PC-3 (cell line): ENCODE results near the gene ERRFI1. TPM values are rescaled to one million over a fixed set of nuclear protein-coding genes. Genes with fewer than 3 reads are reported as not detected.

ENCODE experiments used
- ATAC-seq: fragments of 200-7000 bp; cut with Tn5 transposase; 2 replicates; pipeline ENCODE4 v1.9.1; 2020; ENCODE audit warnings: mild to moderate bottlenecking, moderate library complexity
- BruUV-seq: library from RNA; stranded (reverse); fragments of 400-500 nt; replicated peaks from 2 replicates; lab custom pipeline; 2021; lab: Mats Ljungman, UMichigan
- CTCF ChIA-PET: fragments of 300-600 bp; sonication (Branson Sonifier 250); formaldehyde crosslinking; loops from one replicate; lab custom pipeline; 2022; ENCODE audit warnings: antibody characterized with exemption; lab: Charles Lee
- POLR2A ChIA-PET: fragments of 300-600 bp; sonication (Branson Sonifier 250); formaldehyde crosslinking; loops from one replicate; lab custom pipeline; 2022; ENCODE audit warnings: antibody characterized with exemption; ENCODE audit not compliant: unreplicated experiment; lab: Charles Lee
- DNase-seq: peaks from one replicate; pipeline ENCODE4 v3.0.0-alpha.2; 2015
- H2AFZ ChIP-seq: fragments of 300-600 bp; sonication (generic); 2 replicates; pipeline ENCODE4 v1.6.0; 2016; ENCODE audit warnings: antibody characterized with exemption, low read length
- H3F3A ChIP-seq: fragments of 300-600 bp; sonication (generic); one replicate; pipeline ENCODE4 v1.6.0; 2017; ENCODE audit warnings: antibody characterized with exemption, low read length, control low read depth, mild to moderate bottlenecking; ENCODE audit not compliant: unreplicated experiment
- H3K27ac ChIP-seq: fragments of 300-600 bp; sonication (generic); 2 replicates; pipeline ENCODE4 v1.5.1; 2016; ENCODE audit warnings: mild to moderate bottlenecking, low read length
- H3K27me3 ChIP-seq: fragments of 300-600 bp; sonication (generic); 2 replicates; pipeline ENCODE4 v1.6.1; 2016; ENCODE audit warnings: low read length, mixed read lengths
- H3K36me3 ChIP-seq: fragments of 300-600 bp; sonication (generic); 2 replicates; pipeline ENCODE4 v1.6.1; 2016; ENCODE audit warnings: low read depth, mixed run types, low read length, mixed read lengths
- H3K4me1 ChIP-seq: fragments of 300-600 bp; sonication (generic); 2 replicates; pipeline ENCODE4 v1.5.1; 2016; ENCODE audit warnings: low read length; ENCODE audit not compliant: insufficient read depth
- H3K4me2 ChIP-seq: fragments of 300-600 bp; sonication (generic); 2 replicates; pipeline ENCODE4 v1.6.0; 2016; ENCODE audit warnings: low read length
- H3K4me3 ChIP-seq: fragments of 300-600 bp; sonication (generic); 2 replicates; pipeline ENCODE4 v1.5.1; 2016; ENCODE audit warnings: mild to moderate bottlenecking, low read length, mixed read lengths
- H3K79me2 ChIP-seq: fragments of 300-600 bp; sonication (generic); 2 replicates; pipeline ENCODE4 v1.6.1; 2017; ENCODE audit warnings: low read length, mixed read lengths
- H3K9ac ChIP-seq: fragments of 300-600 bp; sonication (generic); 2 replicates; pipeline ENCODE4 v1.6.0; 2016; ENCODE audit warnings: mild to moderate bottlenecking, low read length
- H3K9me2 ChIP-seq: fragments of 300-600 bp; sonication (generic); replicated peaks from 2 replicates; pipeline ENCODE4 v1.6.1; 2016; ENCODE audit warnings: mixed run types, low read length, mixed read lengths
- H3K9me3 ChIP-seq: fragments of 300-600 bp; sonication (generic); 2 replicates; pipeline ENCODE4 v1.6.1; 2016; ENCODE audit warnings: low read length, mixed read lengths
- H4K20me1 ChIP-seq: fragments of 300-600 bp; sonication (generic); 2 replicates; pipeline ENCODE4 v1.6.1; 2016; ENCODE audit warnings: low read length, mixed read lengths
- EZH2 ChIP-seq: fragments of 300-600 bp; sonication (generic); IDR thresholded peaks from one replicate; pipeline ENCODE4 v1.6.1; 2017; ENCODE audit warnings: antibody characterized with exemption, mild to moderate bottlenecking, low read length; ENCODE audit not compliant: unreplicated experiment
- EZH2phosphoT487 ChIP-seq: fragments of 300-600 bp; sonication (generic); IDR thresholded peaks from 2 replicates; pipeline ENCODE4 v1.6.1; 2018; ENCODE audit warnings: mild to moderate bottlenecking, antibody characterized with exemption, low read length, borderline replicate concordance
- intact Hi-C: fragments of 100-400 bp; cut with micrococcal nuclease; formaldehyde crosslinking; loops from 2 replicates; pipeline ENCODE4 v1.9.0; 2023
- total RNA-seq: library from RNA; depleted of rRNA; stranded (reverse); fragments of >200 nt; gene quantifications from 2 replicates; pipeline ENCODE4 v1.2.3, GENCODE V29; 2014
- TF ChIP-seq, protein P1 (sequence below): fragments of 300-600 bp; sonication (generic); conservative IDR thresholded peaks from 2 replicates; pipeline ENCODE4 v1.5.1; 2017; ENCODE audit warnings: antibody characterized with exemption, low read depth, mild to moderate bottlenecking, low read length

Gene ERRFI1
- total RNA-seq, 1 experiment from 2014 or later, result 218 TPM

DNA sequence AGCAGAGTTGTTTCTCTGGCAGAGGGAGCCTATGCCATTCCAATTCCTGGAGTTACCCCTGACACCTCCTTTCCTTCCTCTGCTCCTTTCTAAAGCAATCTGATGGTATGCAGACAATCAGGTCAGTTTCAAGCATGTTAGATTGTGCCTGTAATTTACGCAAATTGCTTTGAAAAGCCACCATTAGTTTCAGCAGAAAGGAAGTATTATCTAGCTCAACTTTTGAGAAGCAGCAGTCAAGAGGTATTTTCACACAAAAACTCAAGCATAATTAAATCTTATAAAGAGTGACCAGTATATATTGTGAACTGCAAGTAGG lies 2.2 kb downstream of the ERRFI1 start:
- H4K20me1 ChIP-seq, result peaks cover 66% of the 10 kb centered on the region

DNA sequence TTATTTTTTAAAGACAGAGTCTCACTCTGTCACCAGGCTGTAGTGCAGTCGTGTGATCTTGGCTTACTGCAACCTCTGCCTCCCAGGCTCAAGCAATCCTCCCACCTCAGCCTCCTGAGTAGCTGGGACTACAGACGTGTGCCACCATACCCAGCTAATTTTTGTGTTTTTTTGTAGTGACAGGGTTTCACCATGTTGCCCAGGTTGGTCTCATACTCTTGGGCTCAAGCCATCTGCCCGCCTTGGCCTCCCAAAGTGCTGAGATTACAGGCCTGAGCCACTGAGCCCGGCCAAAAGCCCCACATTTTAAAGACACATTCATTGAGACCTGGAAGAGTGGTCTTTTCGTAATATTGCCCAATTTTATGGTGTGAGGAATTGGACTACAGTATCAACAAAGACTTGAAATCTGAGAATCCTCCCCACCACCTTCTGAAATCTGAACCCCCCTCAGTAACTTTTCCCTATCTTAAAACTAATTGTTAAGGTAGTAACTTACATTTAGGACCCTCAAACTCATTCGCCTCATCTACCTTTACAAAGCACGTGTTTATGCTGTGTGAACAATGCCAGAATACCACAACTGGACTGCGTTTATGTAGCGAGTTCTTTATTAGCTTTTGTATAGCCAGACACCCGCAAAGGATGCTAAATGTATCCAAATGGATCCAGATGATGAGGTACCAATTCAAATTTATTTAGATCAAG lies 2.7 kb downstream of the ERRFI1 start:
- ChIA-PET POLR2A (interaction anchor here (0.7 to 1.1 kb wide), 2 partner anchors 171 to 181 kb away, joined by 3 to 5 read pairs; no protein-coding TSS in a partner anchor), CTCF (no interaction called here)
- peaks cover 58% of the 10 kb centered on the region for H3K36me3 ChIP-seq
- intact Hi-C loops, result no loop called here
- peak overlapping the region; percentile 90 for H3K9ac ChIP-seq
- peak overlapping the region; percentile 68; the same call in 1 of the 2 replicates for H3K27ac ChIP-seq
- TF ChIP-seq EZH2phosphoT487 (no peak), EZH2 (no peak)
- TF ChIP-seq, protein P1, sequence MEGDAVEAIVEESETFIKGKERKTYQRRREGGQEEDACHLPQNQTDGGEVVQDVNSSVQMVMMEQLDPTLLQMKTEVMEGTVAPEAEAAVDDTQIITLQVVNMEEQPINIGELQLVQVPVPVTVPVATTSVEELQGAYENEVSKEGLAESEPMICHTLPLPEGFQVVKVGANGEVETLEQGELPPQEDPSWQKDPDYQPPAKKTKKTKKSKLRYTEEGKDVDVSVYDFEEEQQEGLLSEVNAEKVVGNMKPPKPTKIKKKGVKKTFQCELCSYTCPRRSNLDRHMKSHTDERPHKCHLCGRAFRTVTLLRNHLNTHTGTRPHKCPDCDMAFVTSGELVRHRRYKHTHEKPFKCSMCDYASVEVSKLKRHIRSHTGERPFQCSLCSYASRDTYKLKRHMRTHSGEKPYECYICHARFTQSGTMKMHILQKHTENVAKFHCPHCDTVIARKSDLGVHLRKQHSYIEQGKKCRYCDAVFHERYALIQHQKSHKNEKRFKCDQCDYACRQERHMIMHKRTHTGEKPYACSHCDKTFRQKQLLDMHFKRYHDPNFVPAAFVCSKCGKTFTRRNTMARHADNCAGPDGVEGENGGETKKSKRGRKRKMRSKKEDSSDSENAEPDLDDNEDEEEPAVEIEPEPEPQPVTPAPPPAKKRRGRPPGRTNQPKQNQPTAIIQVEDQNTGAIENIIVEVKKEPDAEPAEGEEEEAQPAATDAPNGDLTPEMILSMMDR, result no peak
- peak overlapping the region; percentile 98 for H3K4me3 ChIP-seq
- no peaks in the 10 kb centered on the region for H3K9me3 ChIP-seq
- H3K4me1 ChIP-seq, result peaks cover 74% of the 10 kb centered on the region
- ATAC-seq (no peak), DNase-seq (no peak)
- no peaks in the 10 kb centered on the region for H3K9me2 ChIP-seq
- H3K79me2 ChIP-seq, result peaks cover 85% of the 10 kb centered on the region
- H4K20me1 ChIP-seq, result peaks cover 71% of the 10 kb centered on the region
- H3K27me3 ChIP-seq, result no peaks in the 10 kb centered on the region
- peaks cover 13% of the 10 kb centered on the region for H3F3A ChIP-seq
- H3K4me2 ChIP-seq, result peak overlapping the region; percentile 98
- no TSS peak for BruUV-seq
- no peak overlapping the region for H2AFZ ChIP-seq

More for the DNA sequence above, 2.2 kb downstream of the ERRFI1 start:
- Histone ChIP-seq H2AFZ (no peak overlapping the region), H3K79me2 (peaks cover 80% of the 10 kb centered on the region), H3K9me2 (no peaks in the 10 kb centered on the region), H3K9me3 (no peaks in the 10 kb centered on the region), H3K4me2 (peak overlapping the region; percentile 98), H3F3A (peaks cover 17% of the 10 kb centered on the region), H3K27ac (peak overlapping the region; percentile 68), H3K27me3 (no peaks in the 10 kb centered on the region), H3K4me3 (peak overlapping the region; percentile 98), H3K9ac (peak overlapping the region; percentile 90), H3K36me3 (peaks cover 58% of the 10 kb centered on the region), H3K4me1 (peaks cover 74% of the 10 kb centered on the region)
- intact Hi-C loops, result no loop called here
- ATAC-seq (no peak), DNase-seq (no peak)
- CTCF ChIA-PET, result no interaction called here
- TF ChIP-seq, protein P1, result no peak
- TF ChIP-seq EZH2 (no peak), EZH2phosphoT487 (no peak)
- POLR2A ChIA-PET, result interaction anchor here (0.7 to 1.1 kb wide), 2 partner anchors 171 to 180 kb away, joined by 3 to 5 read pairs; no protein-coding TSS in a partner anchor
- no TSS peak for BruUV-seq
